Measurements from ENCODE around the gene PAX4. TPM values are rescaled to one million over a fixed set of nuclear protein-coding genes. Genes with fewer than 3 reads are reported as not detected.

PAX4 gene
- total RNA-seq, 4 donors from 2014 or later = not detected

GRCh38 chr7:127619681-127620405 is 1.9 kb upstream of the PAX4 start:
- no peak for DNase-seq (ENCODE audit: low spot score in 2 of 2)
- Histone ChIP-seq H3K36me3 (no peaks in the 10 kb centered on the region), H3K4me3 (no peak overlapping the region), H3K27me3 (peaks cover 0 to 52% of the 10 kb centered on the region in 2 donors), H3K4me1 (peaks cover 0 to 12% (median 0%) of the 10 kb centered on the region in 4 donors), H3K27ac (no peak overlapping the region), H3K9me3 (no peaks in the 10 kb centered on the region)
- WGBS, 2 donors = 2 to 7% methylated on average over 25 to 27 of the region's 27 CpGs
- TF ChIP-seq EP300 (IDR thresholded peaks at IDR 0.05) (no peak), CTCF (IDR thresholded peaks at IDR 0.05) (no peak), POLR2A (IDR thresholded peaks at IDR 0.05) (no peak)

GRCh38 chr7:127618775-127619174 is 833 bp upstream of the PAX4 start:
- Histone ChIP-seq H3K4me1 (peaks cover 0 to 12% (median 0%) of the 10 kb centered on the region in 4 donors), H3K27ac (no peak overlapping the region), H3K9me3 (no peaks in the 10 kb centered on the region), H3K36me3 (no peaks in the 10 kb centered on the region), H3K4me3 (no peak overlapping the region), H3K27me3 (peaks cover 0 to 59% of the 10 kb centered on the region in 2 donors)
- no peak for TF ChIP-seq EP300 (IDR thresholded peaks at IDR 0.05)
- no peak for TF ChIP-seq POLR2A (IDR thresholded peaks at IDR 0.05)
- TF ChIP-seq CTCF (IDR thresholded peaks at IDR 0.05) = no peak
- 47 to 79% methylated on average over 1 of the region's 1 CpG for WGBS, 2 donors
- DNase-seq (ENCODE audit: low spot score in 2 of 2) = no peak

GRCh38 chr7:127616724-127617123 is 1.2 kb downstream of the PAX4 start:
- Histone ChIP-seq H3K36me3 (no peaks in the 10 kb centered on the region), H3K4me3 (no peak overlapping the region), H3K9me3 (no peaks in the 10 kb centered on the region), H3K4me1 (peaks cover 0 to 12% (median 0%) of the 10 kb centered on the region in 4 donors), H3K27me3 (peaks cover 0 to 62% of the 10 kb centered on the region in 2 donors), H3K27ac (no peak overlapping the region)
- WGBS, 2 donors = 90 to 93% methylated on average over 5 of the region's 5 CpGs
- DNase-seq (ENCODE audit: low spot score in 2 of 2) = no peak
- TF ChIP-seq CTCF (IDR thresholded peaks at IDR 0.05) (no peak), EP300 (IDR thresholded peaks at IDR 0.05) (no peak), POLR2A (IDR thresholded peaks at IDR 0.05) (no peak)

GRCh38 chr7:127612263-127612662 is 5.7 kb downstream of the PAX4 start:
- Histone ChIP-seq H3K4me1 (no peaks in the 10 kb centered on the region), H3K27me3 (peaks cover 0 to 27% of the 10 kb centered on the region in 2 donors), H3K4me3 (no peak overlapping the region), H3K27ac (no peak overlapping the region), H3K36me3 (no peaks in the 10 kb centered on the region), H3K9me3 (peaks cover 0 to 13% (median 0%) of the 10 kb centered on the region in 4 donors)
- 88 to 92% methylated on average over 1 of the region's 1 CpG for WGBS, 2 donors
- TF ChIP-seq EP300 (IDR thresholded peaks at IDR 0.05) (no peak), CTCF (IDR thresholded peaks at IDR 0.05) (no peak), POLR2A (IDR thresholded peaks at IDR 0.05) (no peak)
- no peak for DNase-seq (ENCODE audit: low spot score in 2 of 2)

GRCh38 chr7:127609297-127609696 is 8.6 kb downstream of the PAX4 start:
- Histone ChIP-seq H3K27ac (no peak overlapping the region), H3K4me3 (no peak overlapping the region), H3K27me3 (peaks cover 0 to 6% of the 10 kb centered on the region in 2 donors), H3K4me1 (no peaks in the 10 kb centered on the region), H3K9me3 (peaks cover 0 to 13% (median 0%) of the 10 kb centered on the region in 4 donors), H3K36me3 (no peaks in the 10 kb centered on the region)
- TF ChIP-seq EP300 (IDR thresholded peaks at IDR 0.05) (no peak), POLR2A (IDR thresholded peaks at IDR 0.05) (no peak), CTCF (IDR thresholded peaks at IDR 0.05) (no peak)
- DNase-seq (ENCODE audit: low spot score in 2 of 2) = no peak
- 89% methylated on average over 5 to 6 of the region's 6 CpGs for WGBS, 2 donors

All from tibial nerve (tissue), 4 donors.